GM10847 (cell line): ENCODE results near the gene ZNF396.

Source experiments
- POLR2A ChIP-seq: IDR thresholded peaks from 2 replicates; pipeline ENCODE4 v1.6.1; 2011; ENCODE audit not compliant: insufficient read length; ENCODE audit errors: extremely low read depth

Gene ZNF396

DNA sequence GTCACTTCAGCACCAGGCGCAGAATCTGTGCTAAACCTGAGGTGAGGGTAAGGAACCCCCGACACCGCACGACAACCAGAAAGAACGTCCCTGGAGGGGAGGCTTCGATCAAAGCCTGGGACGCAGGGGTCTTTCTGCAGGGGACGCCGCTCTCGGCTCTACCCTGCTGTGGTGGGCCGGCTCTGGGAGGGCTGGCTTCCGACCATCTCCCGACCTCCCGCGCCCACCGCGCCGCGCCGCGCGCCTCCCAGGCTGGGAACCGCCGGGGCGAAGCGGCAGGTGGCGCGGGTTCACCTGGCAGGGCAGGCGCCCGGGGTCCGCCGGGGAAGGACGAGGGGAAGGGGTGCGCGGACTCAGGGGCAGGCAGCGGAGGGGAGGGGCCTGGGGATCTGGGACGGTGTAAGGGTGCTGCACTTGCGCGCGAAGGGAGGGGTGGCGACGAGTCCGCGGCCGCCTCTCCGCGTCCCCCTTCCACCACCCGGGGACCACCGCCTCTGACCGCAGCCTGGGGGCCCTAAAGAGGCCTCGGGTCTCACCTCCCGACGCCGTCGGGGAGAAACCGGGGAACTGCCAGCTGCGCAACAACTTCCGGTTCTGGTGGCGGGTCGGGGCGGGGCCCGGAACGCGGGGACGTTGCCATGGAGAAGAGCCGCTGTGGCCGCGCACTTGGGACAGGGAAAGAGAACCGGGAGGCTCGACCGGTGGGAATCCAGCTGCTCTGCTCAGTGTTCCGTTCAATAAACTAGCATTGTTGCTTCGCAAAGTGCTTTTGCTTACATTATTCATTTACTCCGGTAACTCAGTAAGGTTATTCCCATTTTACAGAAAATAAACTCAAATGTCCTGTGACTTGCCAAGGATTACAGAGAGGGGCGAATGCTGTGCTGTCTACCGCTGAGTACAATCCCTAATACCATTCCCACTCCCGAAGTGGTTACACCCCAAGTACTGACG lies at the start of gene ZNF396:
ZNF396 (minus strand) TSS at position 596 of the 954 bp plus-strand sequence. CDS start 3,045 bp downstream, outside the sequence.
- TF ChIP-seq POLR2A: no peak

DNA sequence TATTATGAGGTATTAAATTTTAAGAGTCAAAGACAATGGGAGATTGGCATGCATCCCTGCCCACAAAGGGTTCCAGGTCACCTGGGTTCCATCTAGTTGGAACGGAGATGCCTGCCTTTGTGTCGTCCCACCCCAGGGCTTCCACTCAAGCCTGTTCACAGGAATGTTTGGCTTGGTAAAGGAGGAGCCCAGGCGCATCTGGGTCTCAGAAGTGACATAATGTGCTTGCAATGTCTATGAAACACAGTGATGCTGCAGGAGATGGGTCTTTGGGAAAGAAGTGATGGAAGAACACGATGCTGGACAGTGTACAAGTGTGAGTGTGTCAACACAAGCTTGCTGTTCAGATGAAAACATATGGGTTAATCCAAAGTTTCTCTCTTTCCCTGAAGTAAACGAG lies 49.6 kb upstream of the ZNF396 start:
- no peak for TF ChIP-seq POLR2A

DNA sequence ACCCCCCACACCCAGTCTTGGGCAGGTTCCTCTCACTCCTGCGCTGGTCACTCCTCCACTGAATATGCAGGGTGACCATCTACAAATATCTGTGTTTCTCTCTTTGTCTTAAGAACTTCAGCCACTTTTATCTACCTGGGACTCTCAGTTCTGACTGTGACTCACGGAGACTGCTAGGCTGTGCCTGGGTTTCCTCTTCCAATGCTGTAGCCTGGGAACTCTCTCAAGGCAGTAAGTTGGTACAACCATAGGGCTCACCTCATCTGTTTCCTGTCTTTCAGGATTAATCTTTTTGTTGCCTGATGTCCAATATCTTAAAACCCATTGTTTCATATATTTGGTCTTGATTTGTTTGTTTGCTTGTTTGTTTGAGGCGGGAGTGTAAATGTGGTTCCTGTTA lies 47.2 kb upstream of the ZNF396 start:
- TF ChIP-seq POLR2A: no peak

DNA sequence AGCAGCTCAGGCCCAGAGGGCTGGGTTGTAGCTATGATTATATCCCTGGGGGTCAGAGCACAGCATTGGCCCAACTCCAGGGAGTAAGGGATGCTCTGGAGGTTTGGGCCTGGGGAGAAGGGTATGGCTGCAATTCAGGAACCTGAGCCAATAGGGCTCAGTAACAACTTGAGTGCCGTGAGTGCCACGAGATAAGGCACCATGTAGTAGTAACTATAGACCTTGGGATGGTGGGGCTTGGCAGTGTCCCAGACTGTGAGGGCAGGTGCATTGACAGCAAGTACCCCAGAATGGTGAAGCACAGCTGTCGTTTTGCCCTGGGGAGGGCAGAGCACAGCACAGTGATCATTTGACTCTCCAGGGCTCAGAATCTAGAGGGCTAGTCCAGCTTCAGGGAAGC lies 45.1 kb upstream of the ZNF396 start:
- no peak for TF ChIP-seq POLR2A

DNA sequence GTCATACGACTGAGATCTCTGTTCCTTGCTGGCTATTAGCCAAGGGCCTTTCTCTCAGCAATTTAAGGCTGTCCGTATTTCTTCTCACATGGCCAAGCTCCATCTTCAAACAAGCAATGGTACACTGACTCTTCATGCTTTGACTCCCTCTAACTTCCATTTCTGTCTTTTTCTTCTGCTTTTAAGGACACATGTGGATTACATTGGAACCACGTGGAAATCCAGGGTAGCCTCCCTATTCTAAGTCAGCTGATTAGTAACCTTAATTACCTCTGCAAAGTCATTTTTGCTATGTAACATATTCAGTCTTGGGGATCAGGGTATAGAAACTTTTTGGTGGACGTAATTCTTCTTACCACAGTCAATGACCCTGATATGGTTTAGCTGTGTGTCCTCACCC lies 41.5 kb upstream of the ZNF396 start:
- TF ChIP-seq POLR2A: no peak

DNA sequence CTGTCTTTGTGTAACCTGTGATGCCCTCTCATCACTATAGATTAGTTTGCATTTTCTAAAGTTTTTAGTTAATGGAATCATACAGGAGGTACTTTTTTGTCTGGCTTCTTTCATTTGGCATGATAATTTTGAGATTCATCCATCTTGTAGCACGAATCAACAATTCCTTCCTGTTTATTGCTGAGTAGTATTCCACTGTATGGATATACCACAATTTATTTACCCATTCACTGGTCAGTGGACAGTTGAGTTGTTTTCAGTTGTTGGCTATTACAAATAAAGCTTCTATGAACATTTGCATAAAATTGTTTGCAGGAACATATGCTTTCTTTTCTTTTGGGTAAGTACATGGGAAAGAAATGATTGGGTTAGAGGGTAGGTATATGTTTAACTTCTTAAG lies 40.1 kb upstream of the ZNF396 start:
- TF ChIP-seq POLR2A: no peak

DNA sequence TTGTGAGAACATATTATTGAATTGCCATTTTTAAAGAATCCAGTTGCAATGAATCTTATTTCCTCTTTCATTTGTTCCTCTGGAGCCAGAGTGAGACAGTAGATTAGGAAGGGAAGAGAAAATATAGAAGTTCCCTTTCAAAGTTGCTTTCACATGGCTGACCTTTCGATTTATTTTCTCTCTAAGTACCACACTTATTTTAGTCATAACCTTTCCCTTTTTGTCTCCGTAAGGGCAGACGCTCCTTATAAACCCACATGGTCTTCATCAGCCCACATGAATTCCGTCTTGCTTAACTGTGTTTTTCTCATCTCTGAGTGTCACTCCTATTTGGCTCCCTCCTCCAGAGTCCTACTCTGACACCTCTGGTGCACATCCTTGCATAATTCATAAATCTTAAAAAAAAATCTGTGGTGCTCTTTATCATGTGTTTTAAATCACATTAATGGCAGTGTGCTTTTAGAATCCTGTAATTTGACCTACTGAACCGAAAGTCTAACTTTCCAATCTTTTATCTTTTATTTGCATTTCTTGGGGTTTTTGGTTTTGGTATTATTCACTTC lies 38.5 kb upstream of the ZNF396 start:
- no peak for TF ChIP-seq POLR2A

DNA sequence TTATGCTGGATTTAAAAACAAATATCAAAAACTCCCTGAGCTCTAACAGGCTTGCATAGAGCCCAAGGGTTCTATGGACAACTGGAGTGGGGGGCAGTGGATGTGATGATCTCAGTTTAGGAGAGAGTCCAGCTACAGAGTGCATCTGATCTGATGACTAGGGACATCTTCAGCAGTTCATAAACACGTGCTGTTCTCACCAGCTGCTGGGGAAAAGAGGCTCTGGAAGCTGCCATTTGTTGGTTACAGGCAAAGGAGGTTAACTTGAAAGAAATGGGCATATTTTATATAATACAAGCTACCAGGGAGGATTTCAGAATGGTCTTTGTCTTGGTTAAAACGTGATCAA lies 36.0 kb upstream of the ZNF396 start:
- no peak for TF ChIP-seq POLR2A

DNA sequence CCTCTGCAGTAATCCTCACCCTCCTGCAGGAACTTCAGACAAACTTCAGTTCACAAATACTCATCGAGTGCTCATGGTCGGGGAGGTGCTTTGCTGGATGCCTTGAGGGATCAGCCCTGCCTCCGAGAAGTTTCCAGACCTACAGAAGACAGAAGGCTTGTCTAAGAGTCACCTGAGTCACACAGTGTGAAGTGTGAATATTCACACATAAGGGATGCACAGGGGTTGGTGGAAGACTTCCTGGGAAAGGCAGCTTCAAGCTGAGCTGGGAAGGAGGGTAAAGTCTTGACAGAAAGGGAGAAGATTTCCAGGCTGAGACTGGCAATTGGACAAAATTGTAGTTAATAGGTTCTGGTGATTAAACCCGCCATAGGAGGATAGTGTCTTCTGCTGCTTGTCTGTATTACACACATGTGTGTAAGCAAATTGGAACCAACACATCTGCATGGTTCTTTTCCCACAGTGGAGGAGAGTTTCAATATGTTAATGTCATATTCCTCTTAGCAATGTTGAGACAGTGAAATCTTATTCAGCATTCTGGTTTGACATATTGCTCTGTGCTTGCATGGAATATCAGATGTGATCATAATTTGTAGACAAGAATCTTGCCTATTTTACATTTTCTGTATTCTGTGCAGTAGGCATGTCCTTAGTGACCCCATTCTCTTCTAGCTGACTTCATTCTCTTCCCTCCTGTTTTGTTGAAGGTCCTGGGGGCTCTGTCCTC lies 34.7 kb upstream of the ZNF396 start:
- TF ChIP-seq POLR2A: no peak

DNA sequence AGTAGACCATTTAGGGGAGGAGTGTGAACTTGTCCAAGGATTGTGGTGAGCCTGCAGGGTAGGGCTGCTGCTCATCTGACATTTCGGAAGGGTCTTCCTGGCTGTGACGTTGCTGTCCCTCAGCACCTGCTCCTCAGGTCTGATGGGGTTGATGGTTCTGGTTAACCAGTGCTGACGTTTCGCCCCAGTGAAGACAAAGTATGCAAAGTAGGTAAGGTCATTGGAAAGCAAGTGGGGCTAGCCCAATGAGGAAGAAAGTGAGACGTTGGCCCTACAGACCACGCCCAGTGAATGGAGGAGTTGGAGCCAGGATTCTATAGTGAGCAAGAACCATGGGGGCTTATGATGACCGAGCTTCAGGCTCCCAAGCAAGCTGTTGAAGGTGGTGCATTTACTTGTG lies 33.4 kb upstream of the ZNF396 start:
- no peak for TF ChIP-seq POLR2A

DNA sequence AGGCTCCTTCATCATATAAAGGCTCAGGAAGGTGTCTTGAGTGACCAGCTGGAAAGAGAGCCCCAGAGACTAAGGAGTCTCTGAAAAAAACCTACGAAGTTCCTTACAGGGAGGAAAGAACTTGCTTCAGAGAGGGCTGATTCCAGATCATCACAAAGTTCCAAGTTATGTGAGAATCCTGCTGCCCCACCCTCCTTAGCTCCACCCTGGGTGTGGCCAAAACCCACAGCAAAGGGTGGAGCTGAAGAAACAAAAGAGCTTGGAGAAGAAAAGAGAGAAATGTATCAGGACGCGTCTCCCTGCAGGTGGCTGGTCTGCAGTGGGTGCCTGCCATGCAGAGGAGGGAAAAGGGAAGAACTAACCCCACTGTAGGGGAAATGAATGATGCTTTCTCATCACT lies 32.8 kb upstream of the ZNF396 start:
- TF ChIP-seq POLR2A: no peak

DNA sequence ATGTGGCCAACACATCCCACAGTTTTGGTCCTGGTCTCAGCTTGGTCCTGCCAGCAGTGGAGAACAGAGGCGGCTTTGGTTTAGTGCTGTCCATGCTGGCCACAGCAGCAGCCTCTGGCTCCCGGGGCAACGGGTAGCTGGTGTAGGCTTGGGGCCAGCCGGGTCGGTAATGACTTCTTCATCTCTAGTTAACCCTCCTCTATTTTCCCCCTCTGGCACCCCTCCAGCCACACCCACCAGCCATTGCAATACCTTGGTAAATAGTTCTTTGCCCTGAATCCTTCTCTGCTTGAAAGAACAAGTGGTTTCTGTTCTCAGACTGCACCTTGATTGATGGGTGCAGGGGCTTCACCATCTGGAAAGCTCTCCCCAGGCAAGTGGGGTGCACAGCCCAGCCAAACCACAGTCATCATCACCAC lies 31.7 kb upstream of the ZNF396 start:
- no peak for TF ChIP-seq POLR2A

DNA sequence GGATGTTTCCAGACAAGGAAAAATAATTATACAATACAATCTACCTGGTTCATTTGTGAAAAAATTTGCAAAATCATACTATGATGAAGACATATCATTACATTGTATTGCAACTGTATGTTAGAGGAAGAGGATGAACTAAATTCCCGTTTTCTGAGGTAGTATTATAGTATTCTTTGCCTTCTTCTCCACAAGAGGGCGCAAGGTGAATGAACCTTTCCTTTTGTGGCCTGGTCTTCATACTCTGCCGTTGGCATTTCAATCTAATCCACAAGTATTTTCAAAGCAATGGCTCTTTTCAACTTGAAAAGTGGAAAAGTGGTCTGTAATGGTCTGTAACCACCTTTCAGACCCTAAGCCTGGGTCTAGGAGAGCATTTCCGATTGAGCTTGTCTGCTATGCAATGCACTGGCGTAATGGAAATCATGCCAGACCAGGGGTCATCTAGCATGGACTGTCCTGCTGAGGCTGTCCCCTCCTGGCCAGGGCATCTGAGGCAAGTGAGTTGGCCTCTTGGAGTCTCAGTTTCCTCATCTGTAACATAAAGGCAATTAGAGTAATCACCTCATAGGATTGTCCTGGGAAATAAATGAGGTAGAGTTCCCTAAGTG lies 30.8 kb upstream of the ZNF396 start:
- no peak for TF ChIP-seq POLR2A

DNA sequence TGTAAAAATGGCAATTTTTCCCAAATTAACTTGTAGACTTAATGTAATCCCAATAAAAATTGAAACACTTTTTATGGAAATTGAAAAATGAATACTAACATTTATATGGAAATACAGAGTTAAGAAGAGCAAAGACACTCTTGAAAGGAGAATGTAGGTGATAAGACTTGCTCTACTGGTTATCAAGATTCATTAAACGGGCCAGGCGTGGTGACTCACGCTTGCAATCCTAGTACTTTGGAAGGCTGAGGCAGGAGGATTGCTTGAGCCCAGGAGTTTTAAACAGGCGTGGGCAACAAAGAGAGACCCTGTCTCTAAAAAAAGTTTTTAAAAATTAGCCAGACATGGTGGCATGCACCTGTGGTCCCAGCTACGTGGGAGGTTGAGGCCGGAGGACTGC lies 29.5 kb upstream of the ZNF396 start:
- no peak for TF ChIP-seq POLR2A

DNA sequence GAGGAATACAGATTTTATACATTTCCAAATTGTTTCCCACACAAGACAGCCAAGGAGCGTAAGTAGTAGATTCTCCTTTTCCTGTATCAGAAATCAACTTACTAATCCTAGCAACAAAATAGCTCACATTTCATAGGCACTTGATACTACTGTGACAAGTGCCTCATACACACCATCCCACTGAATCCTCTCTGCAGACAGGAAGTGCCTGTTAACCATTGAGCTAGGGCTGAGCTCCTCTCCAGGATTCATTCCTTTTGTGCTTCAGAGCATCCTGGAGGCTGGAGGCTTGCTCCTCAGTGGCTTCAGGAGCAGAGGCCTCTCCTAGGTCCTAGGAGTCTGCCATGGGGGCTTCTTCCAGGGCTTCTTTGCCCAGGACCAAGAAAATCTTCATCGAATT lies 20.8 kb upstream of the ZNF396 start:
- TF ChIP-seq POLR2A: no peak

DNA sequence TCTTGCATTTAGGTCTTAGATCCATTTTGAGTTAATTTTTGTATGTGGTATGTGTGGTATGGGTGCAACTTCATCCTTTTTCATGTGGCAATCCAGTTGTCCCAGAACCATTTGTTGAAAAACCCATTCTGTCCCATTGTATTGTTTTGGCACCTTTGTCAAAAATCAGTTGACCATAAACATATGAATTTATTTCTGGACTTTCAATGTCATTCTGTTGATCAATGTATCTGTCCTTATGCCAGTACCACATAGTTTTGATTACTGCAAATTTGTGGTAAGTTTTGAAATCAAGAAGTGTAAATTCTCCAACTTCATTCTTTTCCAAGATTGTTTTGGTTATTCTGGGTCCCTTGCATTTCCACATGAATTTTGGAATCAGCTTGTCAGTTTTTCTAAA lies 16.6 kb upstream of the ZNF396 start:
- TF ChIP-seq POLR2A: no peak
